H1 (cell line): Measurements from ENCODE around the gene MAPK8IP2.

ENCODE experiments used
- ATF3 ChIP-seq: IDR thresholded peaks from 2 replicates; pipeline ENCODE4 v1.6.1; 2011; ENCODE audit warnings: low read depth, mild to moderate bottlenecking, low read length; ENCODE audit not compliant: insufficient read depth
- CEBPB ChIP-seq: IDR thresholded peaks from 2 replicates; pipeline ENCODE4 v1.6.1; 2012; ENCODE audit warnings: low read depth, low read length
- CHD2 ChIP-seq: IDR thresholded peaks from 2 replicates; pipeline ENCODE4 v1.6.1; 2012; ENCODE audit warnings: low read length, improper control_type of control experiment
- CREB1 ChIP-seq: IDR thresholded peaks from 2 replicates; pipeline ENCODE4 v1.6.1; 2012; ENCODE audit warnings: inconsistent platforms
- EZH2 ChIP-seq: fragments of 200-600 bp; sonication (generic); IDR thresholded peaks from 2 replicates; pipeline ENCODE4 v1.7.1; 2012; ENCODE audit warnings: low read depth, mild to moderate bottlenecking, moderate library complexity, low read length, inconsistent platforms; ENCODE audit not compliant: severe bottlenecking
- HDAC6 ChIP-seq: IDR thresholded peaks from one replicate; pipeline ENCODE4 v1.7.1; 2012; ENCODE audit warnings: low read depth, mild to moderate bottlenecking, inconsistent platforms, low read length, moderate library complexity
- KDM5A ChIP-seq: fragments of 200-600 bp; IDR thresholded peaks from 2 replicates; pipeline ENCODE4 v1.7.1; 2012; ENCODE audit warnings: mild to moderate bottlenecking, low read length, inconsistent platforms, mixed read lengths
- POLR2A ChIP-seq, 2 experiments: IDR thresholded peaks; 1 replicate in 1 of 2; 2 replicates in 1 of 2; pipeline ENCODE4 v1.6.1; 2011; ENCODE audit warnings: low read depth in 2 of 2, low read length in 2 of 2, mild to moderate bottlenecking in 2 of 2; ENCODE audit errors: control extremely low read depth in 1 of 2
- POLR2AphosphoS5 ChIP-seq: IDR thresholded peaks from 2 replicates; pipeline ENCODE4 v1.6.1; 2011; ENCODE audit warnings: low read depth, low read length
- RAD21 ChIP-seq, 2 experiments: IDR thresholded peaks in 1 of 2; conservative IDR thresholded peaks in 1 of 2; 2 replicates each; pipeline ENCODE4 v1.6.1; 2011; ENCODE audit warnings: low read depth in 2 of 2, low read length in 2 of 2, improper control_type of control experiment in 1 of 2, inconsistent platforms in 1 of 2, mild to moderate bottlenecking in 1 of 2, moderate library complexity in 1 of 2
- ZNF274 ChIP-seq: IDR thresholded peaks from 2 replicates; pipeline ENCODE4 v1.7.0; 2012; ENCODE audit warnings: low read length, borderline replicate concordance; ENCODE audit errors: extremely low read depth
- TF ChIP-seq, protein P1 (sequence below), 3 experiments: IDR thresholded peaks; 1 replicate in 2 of 3; 2 replicates in 1 of 3; pipeline versions ENCODE4 v1.5.1 to v1.6.1; 2011; ENCODE audit warnings: low read length in 3 of 3, mild to moderate bottlenecking in 3 of 3, inconsistent platforms in 2 of 3, low read depth in 1 of 3, moderate library complexity in 1 of 3; ENCODE audit not compliant: insufficient read depth in 1 of 3; ENCODE audit errors: control extremely low read depth in 1 of 3
- TF ChIP-seq, protein P2 (sequence below): IDR thresholded peaks from 2 replicates; pipeline ENCODE4 v1.6.1; 2012; ENCODE audit warnings: inconsistent platforms

- TF ChIP-seq ZNF274: no peak
- TF ChIP-seq CHD2: no peak; the same call in 1 of the 2 replicates
- TF ChIP-seq EZH2: no peak
- TF ChIP-seq POLR2AphosphoS5: no peak; the same call in 1 of the 2 replicates
- TF ChIP-seq CREB1: no peak
- TF ChIP-seq, protein P1, sequence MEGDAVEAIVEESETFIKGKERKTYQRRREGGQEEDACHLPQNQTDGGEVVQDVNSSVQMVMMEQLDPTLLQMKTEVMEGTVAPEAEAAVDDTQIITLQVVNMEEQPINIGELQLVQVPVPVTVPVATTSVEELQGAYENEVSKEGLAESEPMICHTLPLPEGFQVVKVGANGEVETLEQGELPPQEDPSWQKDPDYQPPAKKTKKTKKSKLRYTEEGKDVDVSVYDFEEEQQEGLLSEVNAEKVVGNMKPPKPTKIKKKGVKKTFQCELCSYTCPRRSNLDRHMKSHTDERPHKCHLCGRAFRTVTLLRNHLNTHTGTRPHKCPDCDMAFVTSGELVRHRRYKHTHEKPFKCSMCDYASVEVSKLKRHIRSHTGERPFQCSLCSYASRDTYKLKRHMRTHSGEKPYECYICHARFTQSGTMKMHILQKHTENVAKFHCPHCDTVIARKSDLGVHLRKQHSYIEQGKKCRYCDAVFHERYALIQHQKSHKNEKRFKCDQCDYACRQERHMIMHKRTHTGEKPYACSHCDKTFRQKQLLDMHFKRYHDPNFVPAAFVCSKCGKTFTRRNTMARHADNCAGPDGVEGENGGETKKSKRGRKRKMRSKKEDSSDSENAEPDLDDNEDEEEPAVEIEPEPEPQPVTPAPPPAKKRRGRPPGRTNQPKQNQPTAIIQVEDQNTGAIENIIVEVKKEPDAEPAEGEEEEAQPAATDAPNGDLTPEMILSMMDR (IDR thresholded peaks at IDR 0.05; ENCODE audit: control extremely low read depth in 1 of 3, insufficient read depth in 1 of 3, low read depth in 1 of 3, low read length in 3 of 3): no peak
- no peak for TF ChIP-seq HDAC6
- no peak for TF ChIP-seq ATF3
- TF ChIP-seq, protein P2, sequence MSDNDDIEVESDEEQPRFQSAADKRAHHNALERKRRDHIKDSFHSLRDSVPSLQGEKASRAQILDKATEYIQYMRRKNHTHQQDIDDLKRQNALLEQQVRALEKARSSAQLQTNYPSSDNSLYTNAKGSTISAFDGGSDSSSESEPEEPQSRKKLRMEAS: peak; percentile 74
- TF ChIP-seq RAD21 (IDR thresholded peaks at IDR 0.05 in 1 of 2, conservative IDR thresholded peaks at IDR 0.05 in 1 of 2; ENCODE audit: low read depth in 2 of 2, low read length in 2 of 2): no peak
- TF ChIP-seq KDM5A: no peak
- TF ChIP-seq CEBPB: no peak
- TF ChIP-seq POLR2A (IDR thresholded peaks at IDR 0.05; ENCODE audit: control extremely low read depth in 1 of 2, low read depth in 2 of 2, low read length in 2 of 2): no peak
These were observed 18.6 kb upstream of the MAPK8IP2 start for GRCh38 chr22:50581950-50582492.
